Smooth muscle cell (in vitro differentiated cells): ENCODE data around the gene DHTKD1. TPM values are rescaled to one million over a fixed set of nuclear protein-coding genes. Genes with fewer than 3 reads are reported as not detected.

Experiments
- DNase-seq: peaks from one replicate; lab custom pipeline; 2025; ENCODE audit not compliant: unreplicated experiment; lab: John Stamatoyannopoulos, UW
- H2AFZ ChIP-seq: fragments of 200-600 bp; sonication (generic); 2 replicates; pipeline ENCODE4 v1.6.0; 2016; ENCODE audit warnings: antibody characterized with exemption, low read depth, mild to moderate bottlenecking
- H3F3A ChIP-seq: fragments of 200-600 bp; sonication (generic); 2 replicates; pipeline ENCODE4 v1.6.0; 2017; ENCODE audit warnings: antibody characterized with exemption, low read depth
- H3K27ac ChIP-seq: fragments of 200-600 bp; sonication (generic); 2 replicates; pipeline ENCODE4 v1.5.1; 2016; ENCODE audit warnings: low read depth, mild to moderate bottlenecking
- H3K27me3 ChIP-seq: fragments of 200-600 bp; sonication (generic); 2 replicates; pipeline ENCODE4 v1.6.1; 2016; ENCODE audit warnings: low read depth, mild to moderate bottlenecking
- H3K36me3 ChIP-seq: fragments of 200-600 bp; sonication (generic); 2 replicates; pipeline ENCODE4 v1.5.1; 2016; ENCODE audit warnings: low read depth
- H3K4me1 ChIP-seq: fragments of 200-600 bp; sonication (generic); 2 replicates; pipeline ENCODE4 v1.5.1; 2016; ENCODE audit warnings: low read depth
- H3K4me2 ChIP-seq: fragments of 200-600 bp; sonication (generic); 2 replicates; pipeline ENCODE4 v1.6.0; 2016; ENCODE audit warnings: mild to moderate bottlenecking
- H3K4me3 ChIP-seq: fragments of 200-600 bp; sonication (generic); 2 replicates; pipeline ENCODE4 v1.5.1; 2016; ENCODE audit warnings: mild to moderate bottlenecking
- H3K79me2 ChIP-seq: fragments of 200-600 bp; sonication (generic); 2 replicates; pipeline ENCODE4 v1.6.0; 2016; ENCODE audit warnings: low read depth, mild to moderate bottlenecking
- H3K9ac ChIP-seq: fragments of 200-600 bp; sonication (generic); 2 replicates; pipeline ENCODE4 v1.6.0; 2016; ENCODE audit warnings: low read depth
- H3K9me3 ChIP-seq: fragments of 200-600 bp; sonication (generic); replicated peaks from 2 replicates; pipeline ENCODE4 v1.5.1; 2016; ENCODE audit warnings: low read depth
- H4K20me1 ChIP-seq: fragments of 200-600 bp; sonication (generic); 2 replicates; pipeline ENCODE4 v1.6.0; 2016; ENCODE audit warnings: low read depth
- WGBS: methylation state at CpG from one replicate; pipeline ENCODE4 v1.1.7; 2016; ENCODE audit warnings: low lambda C conversion rate; 5-methylcytosine and 5-hydroxymethylcytosine counted together
- polyA plus RNA-seq: library from polyadenylated mRNA; unstranded; fragments of >200 nt; fragmentation: Nextera tagmentation; extraction: Ambion mirVana; gene quantifications from 2 replicates; pipeline ENCODE4 v1.2.1, GENCODE V29; 2016
- total RNA-seq: library from RNA; depleted of rRNA; stranded (reverse); fragments of >200 nt; gene quantifications from 2 replicates; pipeline ENCODE4 v1.2.3, GENCODE V29; 2014
- TF ChIP-seq, protein P1 (sequence below): fragments of 200-600 bp; sonication (generic); IDR thresholded peaks from 2 replicates; pipeline ENCODE4 v1.5.1; 2017; ENCODE audit warnings: borderline replicate concordance, mild to moderate bottlenecking, antibody characterized with exemption; ENCODE audit not compliant: insufficient read depth, poor library complexity, severe bottlenecking

Gene DHTKD1
- total and polyA plus RNA-seq, 2 experiments from 2014 or later: 9.4 to 16.9 TPM

DNA sequence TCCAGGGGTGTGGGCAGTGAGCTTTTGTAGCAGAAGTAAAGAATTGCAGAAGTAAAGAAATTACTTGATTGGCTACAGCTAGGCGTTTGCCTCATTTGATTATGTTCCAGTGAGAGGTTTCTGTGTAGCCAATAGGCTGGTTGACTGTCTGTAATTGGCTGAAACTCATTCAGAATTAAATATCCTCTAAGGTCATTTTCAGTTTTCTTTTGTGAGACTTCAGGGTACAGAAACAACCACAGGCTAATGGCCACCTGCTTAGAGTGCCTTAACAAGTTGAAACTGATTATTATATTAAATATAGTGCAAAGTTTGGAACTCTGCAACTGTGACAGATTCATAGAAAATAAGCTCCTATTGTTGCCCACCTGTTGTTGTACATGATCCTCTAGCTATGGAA, 71.3 kb downstream of the DHTKD1 start:
- H3K4me2 ChIP-seq: no peak overlapping the region

DNA sequence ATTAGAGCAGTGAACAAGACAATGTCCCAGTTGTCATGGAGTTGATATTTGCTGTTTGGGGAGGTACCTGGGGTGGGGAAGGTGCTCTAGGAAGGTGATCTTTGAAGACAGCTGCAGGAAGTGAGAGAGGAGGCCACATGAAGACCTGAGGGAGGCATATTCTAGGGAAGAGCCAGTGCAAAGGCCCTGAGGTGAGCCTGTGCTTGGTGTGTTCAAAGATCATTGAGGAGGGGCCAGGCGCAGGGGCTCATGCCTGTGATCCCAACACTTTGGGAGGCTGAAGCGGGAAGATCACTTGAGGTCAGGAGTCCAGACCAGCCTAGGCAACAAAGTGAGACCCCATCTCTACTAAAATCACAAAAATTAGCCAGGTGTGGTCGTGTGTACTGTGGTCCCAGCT, 75.8 kb downstream of the DHTKD1 start:
- H3K9ac ChIP-seq: no peak overlapping the region
- H3F3A ChIP-seq: no peaks in the 10 kb centered on the region
- H3K36me3 ChIP-seq: peaks cover 7% of the 10 kb centered on the region
- 96% methylated on average over 3 of the region's 3 CpGs for WGBS
- no peaks in the 10 kb centered on the region for H3K9me3 ChIP-seq
- TF ChIP-seq, protein P1, sequence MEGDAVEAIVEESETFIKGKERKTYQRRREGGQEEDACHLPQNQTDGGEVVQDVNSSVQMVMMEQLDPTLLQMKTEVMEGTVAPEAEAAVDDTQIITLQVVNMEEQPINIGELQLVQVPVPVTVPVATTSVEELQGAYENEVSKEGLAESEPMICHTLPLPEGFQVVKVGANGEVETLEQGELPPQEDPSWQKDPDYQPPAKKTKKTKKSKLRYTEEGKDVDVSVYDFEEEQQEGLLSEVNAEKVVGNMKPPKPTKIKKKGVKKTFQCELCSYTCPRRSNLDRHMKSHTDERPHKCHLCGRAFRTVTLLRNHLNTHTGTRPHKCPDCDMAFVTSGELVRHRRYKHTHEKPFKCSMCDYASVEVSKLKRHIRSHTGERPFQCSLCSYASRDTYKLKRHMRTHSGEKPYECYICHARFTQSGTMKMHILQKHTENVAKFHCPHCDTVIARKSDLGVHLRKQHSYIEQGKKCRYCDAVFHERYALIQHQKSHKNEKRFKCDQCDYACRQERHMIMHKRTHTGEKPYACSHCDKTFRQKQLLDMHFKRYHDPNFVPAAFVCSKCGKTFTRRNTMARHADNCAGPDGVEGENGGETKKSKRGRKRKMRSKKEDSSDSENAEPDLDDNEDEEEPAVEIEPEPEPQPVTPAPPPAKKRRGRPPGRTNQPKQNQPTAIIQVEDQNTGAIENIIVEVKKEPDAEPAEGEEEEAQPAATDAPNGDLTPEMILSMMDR: no peak
- H3K4me3 ChIP-seq: no peak overlapping the region
- H3K27ac ChIP-seq: no peak overlapping the region
- no peak for DNase-seq
- H3K4me1 ChIP-seq: no peaks in the 10 kb centered on the region
- H3K4me2 ChIP-seq: no peak overlapping the region
- H3K79me2 ChIP-seq: no peaks in the 10 kb centered on the region
- no peak overlapping the region for H2AFZ ChIP-seq
- H4K20me1 ChIP-seq: no peaks in the 10 kb centered on the region
- no peaks in the 10 kb centered on the region for H3K27me3 ChIP-seq

More for the DNA sequence above, 71.3 kb downstream of the DHTKD1 start:
- no peak overlapping the region for H3K4me3 ChIP-seq
- H3K9ac ChIP-seq: no peak overlapping the region
- no peak overlapping the region for H2AFZ ChIP-seq
- no peaks in the 10 kb centered on the region for H3K79me2 ChIP-seq
- TF ChIP-seq, protein P1: no peak
- H3K4me1 ChIP-seq: no peaks in the 10 kb centered on the region
- no peaks in the 10 kb centered on the region for H3F3A ChIP-seq
- no peaks in the 10 kb centered on the region for H3K9me3 ChIP-seq
- H3K36me3 ChIP-seq: peaks cover 13% of the 10 kb centered on the region
- WGBS: 100% methylated on average over 1 of the region's 1 CpG
- no peaks in the 10 kb centered on the region for H3K27me3 ChIP-seq
- no peaks in the 10 kb centered on the region for H4K20me1 ChIP-seq
- DNase-seq: no peak
- no peak overlapping the region for H3K27ac ChIP-seq

DNA sequence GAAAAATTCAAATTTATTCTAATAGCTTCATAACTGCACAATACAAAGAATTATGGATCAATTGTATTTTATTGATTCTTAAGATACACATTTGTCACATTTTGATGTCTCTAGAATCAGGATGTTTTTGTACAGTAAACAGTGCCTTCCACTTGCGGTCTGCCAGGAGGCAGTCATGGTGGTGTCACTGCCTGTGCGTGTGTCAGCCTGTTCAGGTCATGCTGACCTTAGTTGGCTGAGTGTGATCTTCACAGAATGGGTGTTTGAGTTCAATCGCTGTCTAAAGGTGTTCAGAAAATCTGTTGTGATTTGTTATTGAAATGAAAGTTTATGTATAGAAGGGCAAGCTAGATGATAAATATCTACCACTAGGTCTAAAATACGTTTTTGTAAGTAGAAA, 81.4 kb downstream of the DHTKD1 start:
- no peak for DNase-seq
- no peak overlapping the region for H3K4me3 ChIP-seq
- no peak overlapping the region for H3K9ac ChIP-seq
- H3K9me3 ChIP-seq: no peaks in the 10 kb centered on the region
- H3K27ac ChIP-seq: no peak overlapping the region
- H4K20me1 ChIP-seq: no peaks in the 10 kb centered on the region
- H3F3A ChIP-seq: no peaks in the 10 kb centered on the region
- H3K4me1 ChIP-seq: no peaks in the 10 kb centered on the region
- H3K4me2 ChIP-seq: no peak overlapping the region
- no peak overlapping the region for H2AFZ ChIP-seq
- H3K36me3 ChIP-seq: no peaks in the 10 kb centered on the region
- TF ChIP-seq, protein P1: no peak
- no peaks in the 10 kb centered on the region for H3K27me3 ChIP-seq
- H3K79me2 ChIP-seq: no peaks in the 10 kb centered on the region
- 83% methylated on average over 4 of the region's 4 CpGs for WGBS

DNA sequence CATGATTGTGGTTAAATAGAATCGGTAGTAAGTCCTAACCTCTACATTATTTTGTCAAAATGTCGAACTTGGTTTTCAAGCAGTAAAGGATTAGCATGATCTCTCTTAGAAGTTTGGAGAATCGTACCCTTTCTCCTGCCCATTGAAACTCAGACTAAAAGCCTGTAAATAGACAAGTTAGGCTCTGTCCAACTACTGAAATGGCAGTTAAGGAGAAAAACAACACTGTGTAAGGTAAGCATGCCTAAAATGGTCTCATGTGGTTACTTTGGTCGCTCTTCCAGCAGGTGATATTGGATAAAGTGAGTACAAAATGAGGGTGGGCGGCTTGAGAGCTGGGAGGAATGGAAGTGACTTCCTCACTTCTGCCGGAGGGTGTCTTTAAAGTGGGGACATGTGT, 85.8 kb downstream of the DHTKD1 start:
- H4K20me1 ChIP-seq: no peaks in the 10 kb centered on the region
- H3K4me2 ChIP-seq: no peak overlapping the region
- DNase-seq: no peak
- H3K27ac ChIP-seq: no peak overlapping the region
- WGBS: 96% methylated on average over 6 of the region's 6 CpGs
- no peaks in the 10 kb centered on the region for H3K9me3 ChIP-seq
- H3K27me3 ChIP-seq: no peaks in the 10 kb centered on the region
- H3K4me1 ChIP-seq: no peaks in the 10 kb centered on the region
- peaks cover 8% of the 10 kb centered on the region for H3K36me3 ChIP-seq
- no peak overlapping the region for H3K4me3 ChIP-seq
- no peak overlapping the region for H3K9ac ChIP-seq
- H3K79me2 ChIP-seq: no peaks in the 10 kb centered on the region
- H3F3A ChIP-seq: no peaks in the 10 kb centered on the region
- no peak overlapping the region for H2AFZ ChIP-seq
- TF ChIP-seq, protein P1: no peak
